ENCODE measurements around the gene TNPO2.
"Not testable (repeated sequence)": the region's sequence is repeated elsewhere in the genome, so short reads cannot be mapped to it uniquely, and the experiment has no call there.

TNPO2 gene

GRCh38 chr19:12731337-12731736 lies 7.6 kb upstream of the TNPO2 start:
- Histone ChIP-seq H3K9me3 (ENCODE audit: low read depth, low read length) (no peaks in the 10 kb centered on the region), H3K36me3 (ENCODE audit: insufficient read depth, low read length) (peaks cover 48% of the 10 kb centered on the region), H3K9ac (ENCODE audit: insufficient read length) (no peak overlapping the region), H3K27ac (no peak overlapping the region), H3K4me3 (no peak overlapping the region)
- no peak for TF ChIP-seq FOXP2 (optimal IDR thresholded peaks at IDR 0.05; ENCODE audit: control extremely low read depth, extremely low read length, insufficient read depth)
- TF ChIP-seq POLR2AphosphoS5 (IDR thresholded peaks at IDR 0.05; ENCODE audit: borderline replicate concordance, low read depth, low read length): no peak
- no peak for TF ChIP-seq EZH2 (IDR thresholded peaks at IDR 0.05)
- DNase-seq (ENCODE audit: low read depth, low spot score): no peak

GRCh38 chr19:12730064-12730463 lies 6.3 kb upstream of the TNPO2 start:
- no peak for TF ChIP-seq FOXP2 (optimal IDR thresholded peaks at IDR 0.05; ENCODE audit: control extremely low read depth, extremely low read length, insufficient read depth)
- no peak for TF ChIP-seq EZH2 (IDR thresholded peaks at IDR 0.05)
- TF ChIP-seq POLR2AphosphoS5 (IDR thresholded peaks at IDR 0.05; ENCODE audit: borderline replicate concordance, low read depth, low read length): no peak
- H3K27ac ChIP-seq: no peak overlapping the region
- no peak for DNase-seq (ENCODE audit: low read depth, low spot score)

GRCh38 chr19:12727745-12728433 lies 4.2 kb upstream of the TNPO2 start:
- H3K36me3 ChIP-seq (ENCODE audit: insufficient read depth, low read length): peaks cover 45% of the 10 kb centered on the region
- TF ChIP-seq POLR2AphosphoS5 (IDR thresholded peaks at IDR 0.05; ENCODE audit: borderline replicate concordance, low read depth, low read length) (peak; percentile 29; the same call in 1 of the 2 replicates), FOXP2 (optimal IDR thresholded peaks at IDR 0.05; ENCODE audit: control extremely low read depth, extremely low read length, insufficient read depth) (no peak), EZH2 (IDR thresholded peaks at IDR 0.05) (no peak)
- no peak overlapping the region for H3K27ac ChIP-seq
- no peaks in the 10 kb centered on the region for H3K9me3 ChIP-seq (ENCODE audit: low read depth, low read length)
- DNase-seq (ENCODE audit: low read depth, low spot score): no peak
- H3K9ac ChIP-seq (ENCODE audit: insufficient read length): no peak overlapping the region
- no peak overlapping the region for H3K4me3 ChIP-seq

More at GRCh38 chr19:12730064-12730463, 6.3 kb upstream of the TNPO2 start:
- Histone ChIP-seq H3K9ac (ENCODE audit: insufficient read length) (no peak overlapping the region), H3K9me3 (ENCODE audit: low read depth, low read length) (no peaks in the 10 kb centered on the region), H3K36me3 (ENCODE audit: insufficient read depth, low read length) (peaks cover 48% of the 10 kb centered on the region), H3K4me3 (no peak overlapping the region)

- Histone ChIP-seq H3K9ac (ENCODE audit: insufficient read length) (no peak overlapping the region), H3K36me3 (ENCODE audit: insufficient read depth, low read length) (peaks cover 39% of the 10 kb centered on the region), H3K27ac (peak overlapping the region; percentile 70; the same call in 1 of the 2 replicates), H3K4me3 (no peak overlapping the region), H3K9me3 (ENCODE audit: low read depth, low read length) (no peaks in the 10 kb centered on the region)
- TF ChIP-seq POLR2AphosphoS5 (IDR thresholded peaks at IDR 0.05; ENCODE audit: borderline replicate concordance, low read depth, low read length) (no peak), EZH2 (IDR thresholded peaks at IDR 0.05) (no peak), FOXP2 (optimal IDR thresholded peaks at IDR 0.05; ENCODE audit: control extremely low read depth, extremely low read length, insufficient read depth) (no peak)
- DNase-seq (ENCODE audit: low read depth, low spot score): no peak
Measured at GRCh38 chr19:12726988-12727316, 3.2 kb upstream of the TNPO2 start.

- DNase-seq (ENCODE audit: low read depth, low spot score); H3K27ac ChIP-seq; H3K4me3 ChIP-seq; H3K9me3 ChIP-seq (ENCODE audit: low read depth, low read length); H3K9ac ChIP-seq (ENCODE audit: insufficient read length): not testable (repeated sequence)
- H3K36me3 ChIP-seq (ENCODE audit: insufficient read depth, low read length): peaks cover 30% of the 10 kb centered on the region
Measured at GRCh38 chr19:12725612-12726011, 1.9 kb upstream of the TNPO2 start.

- Histone ChIP-seq H3K27ac (peak overlapping the region; percentile 92), H3K9me3 (ENCODE audit: low read depth, low read length) (no peaks in the 10 kb centered on the region), H3K36me3 (ENCODE audit: insufficient read depth, low read length) (peaks cover 29% of the 10 kb centered on the region), H3K4me3 (peak overlapping the region; percentile 97), H3K9ac (ENCODE audit: insufficient read length) (peak overlapping the region; percentile 100)
- DNase-seq (ENCODE audit: low read depth, low spot score): no peak
- TF ChIP-seq POLR2AphosphoS5 (IDR thresholded peaks at IDR 0.05; ENCODE audit: borderline replicate concordance, low read depth, low read length): no peak
- TF ChIP-seq EZH2 (IDR thresholded peaks at IDR 0.05): no peak
- TF ChIP-seq FOXP2 (optimal IDR thresholded peaks at IDR 0.05; ENCODE audit: control extremely low read depth, extremely low read length, insufficient read depth): no peak
Measured at GRCh38 chr19:12723381-12723640, 421 bp downstream of the TNPO2 start.

- Histone ChIP-seq H3K36me3 (ENCODE audit: insufficient read depth, low read length) (peaks cover 29% of the 10 kb centered on the region), H3K4me3 (peak overlapping the region; percentile 97), H3K9me3 (ENCODE audit: low read depth, low read length) (no peaks in the 10 kb centered on the region), H3K27ac (peak overlapping the region; percentile 92), H3K9ac (ENCODE audit: insufficient read length) (peak overlapping the region; percentile 100)
- TF ChIP-seq FOXP2 (optimal IDR thresholded peaks at IDR 0.05; ENCODE audit: control extremely low read depth, extremely low read length, insufficient read depth): no peak
- TF ChIP-seq POLR2AphosphoS5 (IDR thresholded peaks at IDR 0.05; ENCODE audit: borderline replicate concordance, low read depth, low read length): peak; percentile 91
- TF ChIP-seq EZH2 (IDR thresholded peaks at IDR 0.05): no peak
- DNase-seq (ENCODE audit: low read depth, low spot score): peak; percentile 97
Measured at GRCh38 chr19:12722566-12723380, 959 bp downstream of the TNPO2 start.

GRCh38 chr19:12721656-12722565 lies 1.8 kb downstream of the TNPO2 start:
- Histone ChIP-seq H3K4me3 (peak overlapping the region; percentile 97), H3K27ac (peak overlapping the region; percentile 92), H3K9ac (ENCODE audit: insufficient read length) (peak overlapping the region; percentile 100), H3K36me3 (ENCODE audit: insufficient read depth, low read length) (peaks cover 35% of the 10 kb centered on the region), H3K9me3 (ENCODE audit: low read depth, low read length) (no peaks in the 10 kb centered on the region)
- peak; percentile 48; the same call in 1 of the 2 replicates for TF ChIP-seq POLR2AphosphoS5 (IDR thresholded peaks at IDR 0.05; ENCODE audit: borderline replicate concordance, low read depth, low read length)
- no peak for TF ChIP-seq FOXP2 (optimal IDR thresholded peaks at IDR 0.05; ENCODE audit: control extremely low read depth, extremely low read length, insufficient read depth)
- no peak for TF ChIP-seq EZH2 (IDR thresholded peaks at IDR 0.05)
- no peak for DNase-seq (ENCODE audit: low read depth, low spot score)

Data from SK-N-MC (cell line).